ENCODE data around the gene FCN3. TPM values are rescaled to one million over a fixed set of nuclear protein-coding genes. Genes with fewer than 3 reads are reported as not detected.

Gene FCN3
- total and polyA plus RNA-seq, 10 of the 15 experiments (the other 5 are each of a cell fraction or from before 2014, with no cell fraction given) = 0.28 TPM; not detected in 9

- Histone ChIP-seq H4K20me1 (ENCODE audit: control insufficient read depth, insufficient read depth) (no peaks in the 10 kb centered on the region), H3K4me3 (no peak overlapping the region), H2AFZ (ENCODE audit: control insufficient read depth, low read depth, low read length) (no peak overlapping the region), H3K4me2 (ENCODE audit: control insufficient read depth, insufficient read depth) (no peak overlapping the region), H3K36me3 (ENCODE audit: control insufficient read depth in 2 of 2, insufficient read depth in 2 of 2, low read length in 1 of 2) (no peaks in the 10 kb centered on the region), H3K27ac (ENCODE audit: control insufficient read depth, insufficient read depth) (no peak overlapping the region), H3K4me1 (ENCODE audit: control insufficient read depth, insufficient read depth, low read length) (peaks cover 33% of the 10 kb centered on the region), H3K27me3 (replicated peaks in 1 of 2; ENCODE audit: control insufficient read depth in 2 of 2, insufficient read depth in 2 of 2, low read length in 1 of 2) (no peaks in the 10 kb centered on the region), H3K9me3 (replicated peaks; ENCODE audit: control insufficient read depth, insufficient read depth, low read length) (no peaks in the 10 kb centered on the region), H3K79me2 (ENCODE audit: control insufficient read depth, insufficient read depth, low read length) (peaks cover 5% of the 10 kb centered on the region), H3K9ac (ENCODE audit: control insufficient read depth, insufficient read depth, low read length) (no peak overlapping the region)
- ChIA-PET POLR2A (interaction anchor here (0.7 kb wide), 1 partner anchor 120 kb away, joined by 4 read pairs; no protein-coding TSS in a partner anchor), CTCF (interaction anchor here (0.7 to 3.1 kb wide), 6 partner anchors 12 to 51 kb away, joined by 3 to 12 read pairs (median 6); partner anchors contain the start of gene MAP3K6), RAD21 (ENCODE audit: unreplicated experiment) (no interaction called here), SMC1A (ENCODE audit: uncharacterized antibody, unreplicated experiment) (interaction anchor here (1.2 to 1.6 kb wide), 3 partner anchors 12 to 45 kb away, joined by 3 to 4 read pairs (median 4); partner anchors contain the start of gene MAP3K6)
- intact Hi-C loops (cut with micrococcal nuclease; ENCODE audit: unreplicated experiment) = no loop called here
- ATAC-seq (no peak), FAIRE-seq (no peak), DNase-seq (ENCODE audit: low read depth, low spot score) (no peak)
- BruUV-seq (replicated peaks) = no TSS peak
- in situ Hi-C loops (cut with MboI) = no loop called here
- WGBS (ENCODE audit: insufficient coverage, insufficient replicate concordance, low lambda C conversion rate, missing lambda C conversion rate) = 92% methylated on average over 12 of the region's 12 CpGs
- TF ChIP-seq, protein P1, sequence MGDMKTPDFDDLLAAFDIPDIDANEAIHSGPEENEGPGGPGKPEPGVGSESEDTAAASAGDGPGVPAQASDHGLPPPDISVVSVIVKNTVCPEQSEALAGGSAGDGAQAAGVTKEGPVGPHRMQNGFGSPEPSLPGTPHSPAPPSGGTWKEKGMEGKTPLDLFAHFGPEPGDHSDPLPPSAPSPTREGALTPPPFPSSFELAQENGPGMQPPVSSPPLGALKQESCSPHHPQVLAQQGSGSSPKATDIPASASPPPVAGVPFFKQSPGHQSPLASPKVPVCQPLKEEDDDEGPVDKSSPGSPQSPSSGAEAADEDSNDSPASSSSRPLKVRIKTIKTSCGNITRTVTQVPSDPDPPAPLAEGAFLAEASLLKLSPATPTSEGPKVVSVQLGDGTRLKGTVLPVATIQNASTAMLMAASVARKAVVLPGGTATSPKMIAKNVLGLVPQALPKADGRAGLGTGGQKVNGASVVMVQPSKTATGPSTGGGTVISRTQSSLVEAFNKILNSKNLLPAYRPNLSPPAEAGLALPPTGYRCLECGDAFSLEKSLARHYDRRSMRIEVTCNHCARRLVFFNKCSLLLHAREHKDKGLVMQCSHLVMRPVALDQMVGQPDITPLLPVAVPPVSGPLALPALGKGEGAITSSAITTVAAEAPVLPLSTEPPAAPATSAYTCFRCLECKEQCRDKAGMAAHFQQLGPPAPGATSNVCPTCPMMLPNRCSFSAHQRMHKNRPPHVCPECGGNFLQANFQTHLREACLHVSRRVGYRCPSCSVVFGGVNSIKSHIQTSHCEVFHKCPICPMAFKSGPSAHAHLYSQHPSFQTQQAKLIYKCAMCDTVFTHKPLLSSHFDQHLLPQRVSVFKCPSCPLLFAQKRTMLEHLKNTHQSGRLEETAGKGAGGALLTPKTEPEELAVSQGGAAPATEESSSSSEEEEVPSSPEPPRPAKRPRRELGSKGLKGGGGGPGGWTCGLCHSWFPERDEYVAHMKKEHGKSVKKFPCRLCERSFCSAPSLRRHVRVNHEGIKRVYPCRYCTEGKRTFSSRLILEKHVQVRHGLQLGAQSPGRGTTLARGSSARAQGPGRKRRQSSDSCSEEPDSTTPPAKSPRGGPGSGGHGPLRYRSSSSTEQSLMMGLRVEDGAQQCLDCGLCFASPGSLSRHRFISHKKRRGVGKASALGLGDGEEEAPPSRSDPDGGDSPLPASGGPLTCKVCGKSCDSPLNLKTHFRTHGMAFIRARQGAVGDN (IDR thresholded peaks at IDR 0.05) = no peak
- TF ChIP-seq ASH2L (IDR thresholded peaks at IDR 0.05; ENCODE audit: borderline replicate concordance, low read depth) (no peak), CBFB (IDR thresholded peaks at IDR 0.05; ENCODE audit: low read depth) (no peak), ZNF24 (IDR thresholded peaks at IDR 0.05) (no peak), USF1 (IDR thresholded peaks at IDR 0.05; ENCODE audit: borderline replicate concordance, extremely low read length, insufficient read depth, low read depth, low read length) (no peak), ELK1 (IDR thresholded peaks at IDR 0.05; ENCODE audit: low read depth, low read length) (no peak), YY1 (IDR thresholded peaks at IDR 0.05; ENCODE audit: low read depth, low read length) (no peak), EP300 (IDR thresholded peaks at IDR 0.05; ENCODE audit: borderline replicate concordance in 1 of 2, control insufficient read depth in 1 of 2, low read depth in 2 of 2, low read length in 2 of 2) (no peak), FOS (IDR thresholded peaks at IDR 0.05; ENCODE audit: borderline replicate concordance, extremely low read depth, insufficient read length) (no peak)
Measured at GRCh38 chr1:27345272-27345671, 29.4 kb downstream of the FCN3 start.

Data from GM12878 (cell line).